GM11168 (cell line): ENCODE results near the gene FAM131A.

Experiments used
- in situ Hi-C: fragments of 300-500 bp; cut with MboI; formaldehyde crosslinking; loops from one replicate; pipeline ENCODE4 v1.12.0; 2022; ENCODE audit warnings: low sequenced_read_pairs; ENCODE audit not compliant: unreplicated experiment

Gene FAM131A, protein sequence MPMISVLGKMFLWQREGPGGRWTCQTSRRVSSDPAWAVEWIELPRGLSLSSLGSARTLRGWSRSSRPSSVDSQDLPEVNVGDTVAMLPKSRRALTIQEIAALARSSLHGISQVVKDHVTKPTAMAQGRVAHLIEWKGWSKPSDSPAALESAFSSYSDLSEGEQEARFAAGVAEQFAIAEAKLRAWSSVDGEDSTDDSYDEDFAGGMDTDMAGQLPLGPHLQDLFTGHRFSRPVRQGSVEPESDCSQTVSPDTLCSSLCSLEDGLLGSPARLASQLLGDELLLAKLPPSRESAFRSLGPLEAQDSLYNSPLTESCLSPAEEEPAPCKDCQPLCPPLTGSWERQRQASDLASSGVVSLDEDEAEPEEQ

DNA sequence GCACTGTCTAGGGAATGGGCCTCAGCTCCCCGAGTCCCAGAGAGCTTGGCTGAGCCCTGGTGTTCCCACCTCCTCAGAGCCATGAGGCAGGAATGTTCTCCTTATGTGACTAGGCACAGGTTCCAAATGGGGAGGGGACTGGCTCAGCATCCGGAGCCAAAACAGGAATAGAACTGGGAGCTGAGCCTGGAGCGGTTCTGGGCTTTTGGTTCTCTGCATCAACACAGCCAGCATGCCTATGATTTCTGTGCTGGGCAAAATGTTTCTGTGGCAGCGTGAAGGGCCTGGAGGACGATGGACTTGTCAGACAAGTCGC lies at the start of gene FAM131A:
TSS of gene FAM131A (plus strand) at position 202 of the 316 bp plus-strand sequence. CDS start at position 233, 31 bp downstream.
- in situ Hi-C loops: no loop called here

DNA sequence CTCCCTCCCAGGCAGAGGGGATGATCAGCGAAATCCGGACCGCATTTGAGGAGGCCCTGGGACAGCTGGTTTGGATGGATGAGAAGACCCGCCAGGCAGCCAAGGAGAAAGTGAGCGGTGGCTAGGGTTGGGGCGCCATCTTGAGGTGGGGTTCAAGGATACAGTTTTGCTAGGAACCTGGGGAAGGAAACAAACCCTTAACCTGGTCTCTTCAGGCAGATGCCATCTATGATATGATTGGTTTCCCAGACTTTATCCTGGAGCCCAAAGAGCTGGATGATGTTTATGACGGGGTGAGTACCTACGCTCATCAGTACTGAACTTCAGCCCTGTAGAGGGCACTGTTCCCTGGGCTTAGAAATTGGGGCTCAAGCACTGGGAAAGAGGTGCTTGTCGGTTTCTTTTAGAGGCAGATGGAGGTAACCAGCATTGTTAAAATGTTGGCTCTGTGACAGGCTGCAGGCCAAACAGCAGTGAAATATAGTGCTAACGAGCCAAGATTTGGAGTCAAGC lies 47.9 kb upstream of the FAM131A start:
- in situ Hi-C loops: no loop called here

DNA sequence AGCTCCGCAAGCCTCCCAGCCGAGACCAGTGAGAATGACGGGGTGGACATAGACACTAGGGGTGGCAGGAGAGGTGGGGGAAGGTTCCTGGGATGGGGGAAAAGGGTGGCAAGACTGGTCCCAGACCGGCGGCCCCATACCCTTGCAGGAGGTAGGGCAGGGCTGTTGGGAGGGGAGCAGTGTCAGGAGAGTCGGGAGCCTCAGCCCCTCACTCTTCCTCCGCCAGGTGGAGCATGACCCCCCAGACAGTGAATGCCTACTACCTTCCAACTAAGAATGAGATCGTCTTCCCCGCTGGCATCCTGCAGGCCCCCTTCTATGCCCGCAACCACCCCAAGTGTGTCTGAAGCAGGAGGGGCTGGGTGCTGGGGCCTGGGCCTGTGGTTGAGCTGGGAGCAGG lies 47.1 kb upstream of the FAM131A start:
- in situ Hi-C loops: no loop called here

DNA sequence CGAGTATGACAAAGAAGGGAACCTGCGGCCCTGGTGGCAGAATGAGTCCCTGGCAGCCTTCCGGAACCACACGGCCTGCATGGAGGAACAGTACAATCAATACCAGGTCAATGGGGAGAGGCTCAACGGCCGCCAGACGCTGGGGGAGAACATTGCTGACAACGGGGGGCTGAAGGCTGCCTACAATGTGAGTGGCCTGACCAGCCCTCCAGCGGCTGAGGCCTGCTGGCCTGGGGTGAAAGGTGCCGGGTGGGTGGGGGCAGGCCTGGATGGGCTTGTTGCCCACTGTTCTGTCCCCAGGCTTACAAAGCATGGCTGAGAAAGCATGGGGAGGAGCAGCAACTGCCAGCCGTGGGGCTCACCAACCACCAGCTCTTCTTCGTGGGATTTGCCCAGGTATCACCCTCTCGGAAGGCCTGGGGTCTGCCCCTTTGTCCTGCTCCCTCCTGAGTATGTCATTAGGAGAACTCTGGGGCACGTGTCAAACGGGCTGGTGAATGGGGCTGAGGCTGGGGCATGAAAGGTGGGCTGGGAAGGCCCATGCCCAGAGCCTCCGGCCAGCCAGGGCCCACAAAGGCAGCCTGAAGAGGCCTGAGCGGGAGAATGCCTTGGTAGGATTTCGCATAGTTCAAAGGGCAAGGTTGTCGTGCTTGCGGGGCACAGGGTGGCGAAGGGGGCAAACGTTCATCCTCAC lies 46.2 kb upstream of the FAM131A start:
- in situ Hi-C loops: no loop called here

DNA sequence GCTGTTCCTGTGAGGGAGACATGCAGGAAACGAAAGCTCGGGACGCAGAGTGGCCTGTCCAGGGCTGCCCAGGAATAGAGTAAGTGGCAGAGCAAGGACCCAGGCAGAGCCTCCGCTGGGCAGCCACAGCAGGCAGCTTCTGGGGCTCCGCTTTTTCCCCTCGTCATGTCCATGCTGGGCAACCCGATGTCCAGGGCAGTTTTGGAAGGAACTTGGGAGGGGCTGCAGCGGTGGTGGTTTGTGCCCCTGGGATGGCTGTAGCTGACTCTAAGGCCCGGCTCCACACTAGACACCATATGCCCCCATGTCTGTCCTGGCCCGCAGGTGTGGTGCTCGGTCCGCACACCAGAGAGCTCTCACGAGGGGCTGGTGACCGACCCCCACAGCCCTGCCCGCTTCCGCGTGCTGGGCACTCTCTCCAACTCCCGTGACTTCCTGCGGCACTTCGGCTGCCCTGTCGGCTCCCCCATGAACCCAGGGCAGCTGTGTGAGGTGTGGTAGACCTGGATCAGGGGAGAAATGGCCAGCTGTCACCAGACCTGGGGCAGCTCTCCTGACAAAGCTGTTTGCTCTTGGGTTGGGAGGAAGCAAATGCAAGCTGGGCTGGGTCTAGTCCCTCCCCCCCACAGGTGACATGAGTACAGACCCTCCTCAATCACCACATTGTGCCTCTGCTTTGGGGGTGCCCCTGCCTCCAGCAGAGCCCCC lies 45.5 kb upstream of the FAM131A start:
- in situ Hi-C loops: no loop called here

DNA sequence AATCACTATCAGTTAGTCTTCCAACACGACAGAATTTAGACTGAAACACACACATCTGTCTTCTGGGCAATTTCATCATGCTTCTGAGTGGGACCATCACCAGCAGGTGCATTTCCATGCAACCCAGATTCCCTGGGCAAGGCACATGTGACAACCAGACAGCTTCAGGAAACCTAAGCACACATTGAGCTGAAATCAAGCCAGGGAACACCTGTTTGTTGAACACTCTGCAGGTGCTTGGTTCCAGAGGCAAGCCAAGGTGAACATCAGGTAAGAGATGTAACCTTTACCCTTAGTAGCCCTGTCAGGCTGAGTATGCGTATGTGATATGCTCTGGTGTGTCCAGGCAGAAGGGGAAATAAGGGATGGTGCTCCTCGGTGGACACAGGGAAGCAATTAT lies 41.6 kb upstream of the FAM131A start:
- in situ Hi-C loops: no loop called here

DNA sequence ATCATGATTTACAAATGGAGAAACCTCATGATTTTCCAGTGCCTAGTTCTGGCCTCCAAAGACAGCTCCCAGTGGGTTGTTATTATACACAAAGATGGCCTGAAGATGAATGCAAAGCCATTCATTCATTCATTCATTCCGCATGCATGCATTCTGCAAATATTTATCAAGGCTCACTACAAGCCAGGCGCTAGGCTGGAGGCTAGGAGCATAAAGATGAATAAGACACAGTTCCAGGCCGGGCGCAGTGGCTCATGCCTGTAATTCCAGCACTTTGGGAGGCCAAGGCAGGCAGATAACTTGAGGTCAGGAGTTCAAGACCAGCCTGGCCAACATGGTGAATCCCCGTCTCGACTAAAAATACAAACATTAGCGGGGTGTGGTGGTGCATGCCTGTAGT lies 40.8 kb upstream of the FAM131A start:
- in situ Hi-C loops: no loop called here

DNA sequence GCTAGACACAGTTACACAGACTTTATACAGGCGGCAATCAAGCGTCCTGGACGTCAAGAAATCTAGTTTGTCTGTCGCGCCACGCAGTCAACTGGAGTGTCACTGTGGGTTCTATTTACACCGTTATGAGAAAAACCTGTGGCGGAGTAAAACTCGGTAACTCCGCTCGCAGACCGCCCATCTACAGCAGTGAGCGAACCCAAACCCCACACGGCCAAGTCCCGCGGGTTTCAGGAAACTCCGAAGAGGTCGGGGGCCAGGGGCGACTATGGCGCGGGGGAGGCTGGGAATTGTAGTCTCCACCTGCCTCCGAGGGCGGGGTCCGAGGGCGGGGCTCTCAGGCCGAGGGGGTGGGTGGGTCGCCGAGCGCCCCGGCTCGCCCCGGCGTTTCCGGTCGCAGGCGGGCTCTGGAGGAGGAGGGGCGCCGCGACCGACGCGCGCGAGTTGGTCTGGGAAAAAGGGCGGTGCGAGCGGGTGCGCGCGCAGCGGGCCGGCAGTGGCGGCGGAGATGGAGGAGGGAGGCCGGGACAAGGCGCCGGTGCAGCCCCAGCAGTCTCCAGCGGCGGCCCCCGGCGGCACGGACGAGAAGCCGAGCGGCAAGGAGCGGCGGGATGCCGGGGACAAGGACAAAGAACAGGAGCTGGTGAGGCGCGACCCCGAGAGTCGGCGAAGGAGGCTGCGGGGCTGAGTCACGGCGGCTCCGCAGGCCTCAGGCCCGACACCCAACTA lies 38.5 kb upstream of the FAM131A start, which contains the start of gene PSMD2:
TSS of gene PSMD2 (plus strand) at position 483 of the 729 bp plus-strand sequence. CDS start at position 509, 26 bp downstream.
- in situ Hi-C loops: no loop called here

DNA sequence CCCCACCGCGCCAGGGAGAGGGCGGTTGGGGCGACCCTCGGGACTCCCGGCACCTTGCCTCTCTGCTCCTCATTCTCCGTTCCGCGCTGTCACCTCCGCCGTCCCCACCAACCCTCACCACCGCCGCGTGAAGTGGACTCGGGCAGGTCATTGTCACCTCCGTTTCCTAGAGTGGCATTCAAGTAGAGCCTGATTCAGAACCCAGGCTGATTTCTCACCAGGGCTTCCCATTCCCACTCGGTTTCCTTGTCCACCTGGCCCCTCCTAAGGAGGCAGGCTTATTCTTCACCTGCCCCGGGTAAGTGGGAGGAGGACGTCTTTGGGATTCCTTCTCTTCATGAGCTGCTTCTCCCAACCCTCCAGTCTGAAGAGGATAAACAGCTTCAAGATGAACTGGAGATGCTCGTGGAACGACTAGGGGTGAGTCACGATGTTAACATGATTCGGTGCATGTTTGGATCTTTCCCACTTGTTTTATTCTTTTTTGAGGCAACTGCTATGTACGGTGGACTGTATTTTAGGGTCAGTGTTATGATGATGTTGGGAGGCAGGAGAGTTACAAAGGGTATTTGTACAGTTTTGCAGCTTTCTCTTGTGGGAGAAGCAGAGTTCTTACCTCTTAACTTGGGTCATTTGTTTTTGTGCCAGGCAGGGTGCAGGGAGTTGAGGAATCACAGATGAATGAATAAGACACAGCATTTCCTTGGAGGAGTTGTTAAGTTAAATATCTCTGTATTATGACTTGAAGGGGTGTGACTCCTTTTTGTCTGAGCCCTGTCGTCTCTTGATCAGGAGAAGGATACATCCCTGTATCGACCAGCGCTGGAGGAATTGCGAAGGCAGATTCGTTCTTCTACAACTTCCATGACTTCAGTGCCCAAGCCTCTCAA lies 37.7 kb upstream of the FAM131A start:
- in situ Hi-C loops: no loop called here

DNA sequence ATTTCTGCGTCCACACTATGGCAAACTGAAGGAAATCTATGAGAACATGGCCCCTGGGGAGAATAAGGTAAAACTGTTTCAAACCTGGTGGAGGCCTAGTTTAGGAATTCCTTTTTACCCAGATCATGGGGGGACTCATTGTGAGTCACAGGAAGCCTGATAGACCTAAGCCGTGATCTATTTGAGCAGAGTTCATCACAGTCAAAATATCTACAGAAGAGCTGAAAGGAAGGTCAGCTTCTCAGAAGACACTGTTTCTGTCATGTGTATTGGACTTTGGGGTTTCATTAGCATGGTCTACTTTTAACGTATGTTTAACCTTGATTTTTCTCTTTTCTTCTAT lies 37.1 kb upstream of the FAM131A start:
- in situ Hi-C loops: no loop called here

DNA sequence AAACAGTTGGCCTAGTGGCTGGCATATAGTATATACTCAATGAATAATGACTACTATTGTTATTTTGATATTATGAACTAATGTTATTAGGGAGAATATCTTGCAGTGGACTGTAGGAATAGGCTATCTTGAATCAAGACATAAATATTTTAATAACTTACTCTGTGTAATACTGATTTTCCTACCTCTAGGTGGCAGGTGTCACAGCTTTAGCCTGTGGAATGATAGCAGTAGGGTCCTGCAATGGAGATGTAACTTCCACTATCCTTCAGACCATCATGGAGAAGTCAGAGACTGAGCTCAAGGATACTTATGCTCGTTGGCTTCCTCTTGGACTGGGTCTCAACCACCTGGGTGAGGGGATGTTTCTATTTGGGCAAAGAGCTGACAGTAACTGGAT lies 31.8 kb upstream of the FAM131A start:
- in situ Hi-C loops: no loop called here

DNA sequence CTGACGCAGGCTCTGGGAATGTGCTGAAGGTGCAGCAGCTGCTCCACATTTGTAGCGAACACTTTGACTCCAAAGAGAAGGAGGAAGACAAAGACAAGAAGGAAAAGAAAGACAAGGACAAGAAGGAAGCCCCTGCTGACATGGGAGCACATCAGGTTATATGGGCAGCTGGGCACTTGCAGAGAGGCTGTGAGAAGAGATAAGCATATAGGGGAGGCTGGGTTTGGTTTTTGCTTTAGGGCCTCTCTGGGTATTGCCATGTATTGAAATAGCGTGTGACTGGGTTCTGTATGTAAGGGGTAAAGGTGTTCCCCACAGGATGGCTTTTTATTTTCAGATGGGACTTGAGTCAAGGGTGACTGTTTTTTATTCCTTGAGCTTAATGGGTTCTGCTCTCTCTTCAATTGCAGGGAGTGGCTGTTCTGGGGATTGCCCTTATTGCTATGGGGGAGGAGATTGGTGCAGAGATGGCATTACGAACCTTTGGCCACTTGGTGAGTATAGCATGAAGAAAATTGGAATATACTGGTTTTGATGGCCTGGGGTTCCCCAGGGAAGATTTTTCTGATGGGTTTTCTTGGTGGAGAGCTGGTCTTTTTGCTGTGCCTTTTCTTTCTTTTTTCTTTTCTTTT lies 30.9 kb upstream of the FAM131A start:
- in situ Hi-C loops: no loop called here

DNA sequence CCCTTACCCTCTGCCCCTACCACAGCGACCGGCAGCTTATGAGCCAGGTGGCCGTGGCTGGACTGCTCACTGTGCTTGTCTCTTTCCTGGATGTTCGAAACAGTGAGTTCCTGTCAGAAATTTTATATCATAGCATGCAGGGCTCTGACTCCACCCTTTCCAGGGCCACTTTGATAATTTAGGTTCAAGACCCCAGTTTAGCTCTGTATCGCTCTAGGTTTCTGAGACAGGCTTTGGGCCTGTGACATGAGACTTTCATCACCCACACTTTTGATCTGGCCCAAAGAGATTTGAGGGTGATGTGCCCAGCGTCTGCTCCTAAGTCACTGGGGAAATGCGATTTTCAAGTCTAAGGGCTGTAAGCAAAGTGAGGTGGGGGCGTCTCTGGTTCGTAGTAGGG lies 29.5 kb upstream of the FAM131A start:
- in situ Hi-C loops: no loop called here

DNA sequence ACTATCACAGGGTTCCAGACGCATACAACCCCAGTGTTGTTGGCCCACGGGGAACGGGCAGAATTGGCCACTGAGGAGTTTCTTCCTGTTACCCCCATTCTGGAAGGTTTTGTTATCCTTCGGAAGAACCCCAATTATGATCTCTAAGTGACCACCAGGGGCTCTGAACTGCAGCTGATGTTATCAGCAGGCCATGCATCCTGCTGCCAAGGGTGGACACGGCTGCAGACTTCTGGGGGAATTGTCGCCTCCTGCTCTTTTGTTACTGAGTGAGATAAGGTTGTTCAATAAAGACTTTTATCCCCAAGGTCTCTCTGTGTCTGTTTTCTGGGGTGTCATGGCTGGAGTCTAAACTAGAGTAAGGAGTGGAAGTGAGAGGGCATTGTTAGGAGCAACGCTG lies 28.7 kb upstream of the FAM131A start:
- in situ Hi-C loops: no loop called here

DNA sequence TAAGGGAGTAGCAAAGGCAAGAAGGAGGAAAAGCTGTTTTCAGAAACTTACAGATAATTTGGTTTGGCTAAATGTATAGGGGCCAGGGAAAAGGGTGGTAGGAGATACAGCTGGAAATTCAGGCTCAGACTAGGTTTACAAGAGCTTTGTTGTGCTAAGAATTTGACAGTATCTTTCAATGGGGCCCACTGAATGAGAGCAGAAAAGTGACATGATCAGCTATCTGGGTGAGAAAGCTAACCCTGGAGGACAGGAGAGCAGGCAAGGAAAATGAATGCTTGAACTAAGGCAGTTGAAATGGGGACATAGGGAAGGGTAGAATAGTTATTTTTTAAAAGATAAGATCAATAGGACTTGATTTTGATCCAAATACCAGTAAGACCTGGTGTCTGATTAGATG lies 25.8 kb upstream of the FAM131A start:
- in situ Hi-C loops: no loop called here

DNA sequence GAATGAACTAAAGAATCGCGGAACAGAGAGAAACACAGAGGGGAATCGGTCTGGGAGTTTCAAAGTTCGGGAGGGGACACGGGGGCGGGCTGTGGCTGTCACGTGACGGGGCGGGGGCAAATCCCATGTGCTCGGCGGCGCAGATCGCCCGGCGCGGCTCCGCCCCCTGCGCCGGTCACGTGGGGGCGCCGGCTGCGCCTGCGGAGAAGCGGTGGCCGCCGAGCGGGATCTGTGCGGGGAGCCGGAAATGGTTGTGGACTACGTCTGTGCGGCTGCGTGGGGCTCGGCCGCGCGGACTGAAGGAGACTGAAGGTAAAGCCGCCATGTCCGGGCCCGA lies 23.1 kb upstream of the FAM131A start, which contains the start of gene EIF4G1:
TSS of gene EIF4G1 (plus strand) at position 244 of the 337 bp plus-strand sequence. CDS start 1,191 bp downstream, outside the sequence.
- in situ Hi-C loops: no loop called here

DNA sequence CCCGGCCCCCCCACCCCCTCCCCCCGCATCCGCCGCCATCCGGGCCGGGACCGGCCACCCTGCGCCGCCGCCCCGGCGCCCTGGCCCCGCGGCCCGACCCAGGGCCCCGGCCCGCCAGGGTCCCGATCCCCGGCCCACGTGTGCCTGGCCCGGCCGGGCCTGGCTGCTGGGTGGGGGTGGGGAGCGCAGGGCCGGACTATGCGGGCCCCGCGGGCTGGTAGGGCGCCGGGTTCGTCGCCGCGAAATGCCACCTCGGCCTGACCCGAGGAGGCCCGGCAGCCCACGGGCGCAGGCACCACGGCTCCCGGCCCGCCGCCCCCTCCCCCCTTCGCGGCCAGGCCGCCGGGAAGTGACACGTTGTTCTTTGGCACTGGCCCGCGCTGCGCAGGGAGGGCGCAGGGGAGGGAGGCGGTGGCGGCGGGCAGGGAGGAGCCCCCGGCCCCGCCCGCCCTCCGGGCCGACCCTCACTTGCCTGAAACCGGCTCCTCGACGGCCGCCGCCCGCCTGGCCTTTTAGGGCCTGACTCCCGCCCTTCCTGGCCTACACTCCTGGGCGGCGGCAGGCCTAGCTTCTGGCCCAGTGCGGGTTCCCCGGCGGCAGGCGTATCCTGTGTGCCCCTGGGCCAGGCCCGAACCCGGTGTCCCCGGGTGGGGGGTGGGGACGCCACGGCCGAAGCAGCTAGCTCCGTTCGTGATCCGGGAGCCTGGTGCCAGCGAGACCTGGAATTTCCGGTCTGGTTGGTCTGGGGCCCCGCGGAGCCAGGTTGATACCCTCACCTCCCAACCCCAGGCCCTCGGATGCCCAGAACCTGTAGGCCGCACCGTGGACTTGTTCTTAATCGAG lies 22.5 kb upstream of the FAM131A start:
- in situ Hi-C loops: no loop called here

DNA sequence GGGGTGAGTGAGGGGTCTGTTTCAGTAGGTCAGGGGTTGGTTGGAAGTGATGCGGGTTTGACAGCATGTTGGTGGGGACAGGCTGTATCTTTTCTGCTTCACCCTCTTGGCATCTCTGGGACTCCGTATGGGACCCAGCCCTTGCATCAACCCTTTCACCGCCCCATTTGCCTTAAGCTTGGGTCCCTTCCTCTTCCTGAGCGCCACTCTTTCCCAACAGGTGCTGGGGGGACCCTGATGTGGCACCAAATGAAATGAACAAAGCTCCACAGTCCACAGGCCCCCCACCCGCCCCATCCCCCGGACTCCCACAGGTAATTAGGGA lies 21.9 kb upstream of the FAM131A start:
- in situ Hi-C loops: no loop called here
